Ovary (tissue), 3 donors: ENCODE measurements around the gene FNBP1L.

Experiments used
- POLR2A ChIP-seq: fragments of 450-650 bp; IDR thresholded peaks from one replicate; pipeline ENCODE4 v1.6.1; 2017; ENCODE audit warnings: antibody characterized with exemption, mild to moderate bottlenecking, moderate library complexity
- TF ChIP-seq, protein P1 (sequence below), 3 donors: fragments of 450-650 bp in 2 of 3; fragments of 200-600 bp in 1 of 3; IDR thresholded peaks; one replicate each; pipeline versions ENCODE4 v1.5.1 to v1.8.0; 2016 to 2022; ENCODE audit warnings: antibody characterized with exemption in 3 of 3, mild to moderate bottlenecking in 1 of 3
- donor health status: DM: no; HTN: no; CAD: no.

GRCh38 chr1:93569489-93569888 is 121.6 kb downstream of the FNBP1L start:
- no peak for TF ChIP-seq POLR2A
- TF ChIP-seq, protein P1, sequence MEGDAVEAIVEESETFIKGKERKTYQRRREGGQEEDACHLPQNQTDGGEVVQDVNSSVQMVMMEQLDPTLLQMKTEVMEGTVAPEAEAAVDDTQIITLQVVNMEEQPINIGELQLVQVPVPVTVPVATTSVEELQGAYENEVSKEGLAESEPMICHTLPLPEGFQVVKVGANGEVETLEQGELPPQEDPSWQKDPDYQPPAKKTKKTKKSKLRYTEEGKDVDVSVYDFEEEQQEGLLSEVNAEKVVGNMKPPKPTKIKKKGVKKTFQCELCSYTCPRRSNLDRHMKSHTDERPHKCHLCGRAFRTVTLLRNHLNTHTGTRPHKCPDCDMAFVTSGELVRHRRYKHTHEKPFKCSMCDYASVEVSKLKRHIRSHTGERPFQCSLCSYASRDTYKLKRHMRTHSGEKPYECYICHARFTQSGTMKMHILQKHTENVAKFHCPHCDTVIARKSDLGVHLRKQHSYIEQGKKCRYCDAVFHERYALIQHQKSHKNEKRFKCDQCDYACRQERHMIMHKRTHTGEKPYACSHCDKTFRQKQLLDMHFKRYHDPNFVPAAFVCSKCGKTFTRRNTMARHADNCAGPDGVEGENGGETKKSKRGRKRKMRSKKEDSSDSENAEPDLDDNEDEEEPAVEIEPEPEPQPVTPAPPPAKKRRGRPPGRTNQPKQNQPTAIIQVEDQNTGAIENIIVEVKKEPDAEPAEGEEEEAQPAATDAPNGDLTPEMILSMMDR (IDR thresholded peaks at IDR 0.05), result no peak
